ENCODE data around the gene CYP27B1. TPM values are rescaled to one million over a fixed set of nuclear protein-coding genes. Genes with fewer than 3 reads are reported as not detected.

CYP27B1 gene
- total and polyA plus RNA-seq, 10 of the 15 experiments (the other 5 are each of a cell fraction or from before 2014, with no cell fraction given): 0.10 to 2.7 (median 1.1) TPM

- TF ChIP-seq SIN3A (IDR thresholded peaks at IDR 0.05; ENCODE audit: low read depth, low read length): no peak
- no peak for TF ChIP-seq SUZ12 (IDR thresholded peaks at IDR 0.05; ENCODE audit: unreplicated experiment)
- 0 out of 6 replicates have a peak, but pooled peaks of 1 of the 3 experiments have one; percentile 7 for TF ChIP-seq CTCF (IDR thresholded peaks at IDR 0.05 in 2 of 3, conservative IDR thresholded peaks at IDR 0.05 in 1 of 3; ENCODE audit: control insufficient read depth in 2 of 3, extremely low read depth in 1 of 3, insufficient read depth in 1 of 3, low read depth in 3 of 3, low read length in 3 of 3)
- H3K4me3 ChIP-seq: no peak overlapping the region
- intact Hi-C loops (cut with micrococcal nuclease; ENCODE audit: unreplicated experiment): no loop called here
- peaks cover 0 to 2% of the 10 kb centered on the region in 2 experiments; a peak in 2 of 4 replicates for H3K36me3 ChIP-seq (ENCODE audit: control insufficient read depth in 2 of 2, insufficient read depth in 2 of 2, low read length in 1 of 2)
- H3K4me1 ChIP-seq (ENCODE audit: control insufficient read depth, insufficient read depth, low read length): no peaks in the 10 kb centered on the region
- in situ Hi-C loops (cut with MboI): no loop called here
- WGBS (ENCODE audit: insufficient coverage, insufficient replicate concordance, low lambda C conversion rate, missing lambda C conversion rate): 91% methylated on average over 13 of the region's 13 CpGs
- no peak overlapping the region for H2AFZ ChIP-seq (ENCODE audit: control insufficient read depth, low read depth, low read length)
- ChIA-PET POLR2A (no interaction called here), SMC1A (ENCODE audit: uncharacterized antibody, unreplicated experiment) (interaction anchor here (1.9 kb wide), 1 partner anchor 80 kb away, joined by 4 read pairs; no protein-coding TSS in a partner anchor), CTCF (interaction anchor here (1.0 to 2.6 kb wide), 3 partner anchors 13 to 90 kb away, joined by 3 to 6 read pairs (median 5); no protein-coding TSS in a partner anchor), RAD21 (ENCODE audit: unreplicated experiment) (no interaction called here)
- DNase-seq (ENCODE audit: low read depth, low spot score) (no peak), ATAC-seq (peak; percentile 27; the same call in 1 of the 3 replicates), FAIRE-seq (no peak)
- no peaks in the 10 kb centered on the region for H3K9me3 ChIP-seq (replicated peaks; ENCODE audit: control insufficient read depth, insufficient read depth, low read length)
- no peak overlapping the region for H3K27ac ChIP-seq (ENCODE audit: control insufficient read depth, insufficient read depth)
- no peaks in the 10 kb centered on the region for H3K27me3 ChIP-seq (replicated peaks in 1 of 2; ENCODE audit: control insufficient read depth in 2 of 2, insufficient read depth in 2 of 2, low read length in 1 of 2)
- H3K9ac ChIP-seq (ENCODE audit: control insufficient read depth, insufficient read depth, low read length): no peak overlapping the region
- no peaks in the 10 kb centered on the region for H3K79me2 ChIP-seq (ENCODE audit: control insufficient read depth, insufficient read depth, low read length)
- H3K4me2 ChIP-seq (ENCODE audit: control insufficient read depth, insufficient read depth): no peak overlapping the region
- no peaks in the 10 kb centered on the region for H4K20me1 ChIP-seq (ENCODE audit: control insufficient read depth, insufficient read depth)
- BruUV-seq (replicated peaks): no TSS peak
Measured at GRCh38 chr12:57815177-57816000, 48.5 kb upstream of the CYP27B1 start.

Measured in GM12878 (cell line).